Mammary epithelial cell (primary cell): ENCODE data around the gene TOP3A.

Experiments
- CTCF ChIP-seq, 2 donors: IDR thresholded peaks in 1 of 2; conservative IDR thresholded peaks in 1 of 2; 2 replicates each; pipeline ENCODE4 v1.5.1; 2011 to 2012; ENCODE audit warnings: inconsistent platforms in 2 of 2, low read length in 2 of 2, mild to moderate bottlenecking in 2 of 2, control low read depth in 1 of 2, low read depth in 1 of 2; ENCODE audit not compliant: insufficient read depth in 1 of 2; ENCODE audit errors: extremely low read depth in 1 of 2
- EZH2 ChIP-seq: IDR thresholded peaks from 2 replicates; pipeline ENCODE4 v1.6.1; 2012; ENCODE audit warnings: low read length, inconsistent platforms, borderline replicate concordance

DNA sequence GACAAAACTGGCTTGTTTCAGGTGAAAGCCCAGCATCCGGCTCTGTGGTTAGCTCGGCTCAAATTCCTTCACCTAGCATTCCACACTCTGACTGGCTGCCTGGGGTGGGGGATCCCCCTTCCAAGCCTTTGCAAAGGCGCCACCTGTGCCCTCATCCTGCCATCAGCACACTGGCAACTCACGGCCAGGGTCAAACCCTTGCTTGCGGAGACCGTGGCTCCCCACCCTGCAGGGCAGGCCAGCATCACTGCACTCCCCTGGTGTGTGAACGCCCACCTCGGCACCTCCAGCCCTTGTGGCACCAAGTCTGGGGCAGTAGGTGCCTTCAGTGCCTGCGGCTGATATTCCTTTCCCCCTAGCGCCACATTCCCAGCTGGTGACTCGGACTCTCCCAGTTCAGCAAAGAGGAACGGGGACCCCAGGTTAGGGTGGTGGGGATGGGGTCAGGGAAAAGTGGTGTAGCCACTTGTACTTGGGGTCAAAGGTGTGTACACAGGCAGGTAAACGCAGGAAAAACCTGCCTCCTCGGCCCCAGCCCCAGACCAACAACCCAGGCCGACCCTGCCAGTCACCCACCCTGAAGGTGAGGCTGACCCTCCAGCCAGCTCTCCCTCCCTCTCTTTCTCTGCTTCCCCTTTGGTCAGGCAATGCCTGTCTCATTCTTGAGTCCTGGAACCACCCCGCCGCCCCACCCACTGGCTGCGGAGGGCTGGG, 57.4 kb downstream of the TOP3A start:
- TF ChIP-seq CTCF (conservative IDR thresholded peaks at IDR 0.05 in 1 of 2, IDR thresholded peaks at IDR 0.05 in 1 of 2; ENCODE audit: extremely low read depth in 1 of 2, insufficient read depth in 1 of 2, low read depth in 1 of 2, low read length in 2 of 2) = peak in 1 of 2 donors; percentile 11
- TF ChIP-seq EZH2 = no peak
